OCI-LY3 (cell line): ENCODE measurements around the gene FYTTD1.

Experiments
- CTCF ChIP-seq: fragments of 200-600, 300-600 bp; sonication (generic); IDR thresholded peaks from 2 replicates; pipeline ENCODE4 v1.5.1; 2014; ENCODE audit warnings: antibody characterized with exemption, low read length, low read depth
- EZH2phosphoT487 ChIP-seq: fragments of 200-600 bp; shearing (Covaris generic); IDR thresholded peaks from 2 replicates; pipeline ENCODE4 v1.6.1; 2018; ENCODE audit warnings: antibody characterized with exemption, mixed run types, low read depth

DNA sequence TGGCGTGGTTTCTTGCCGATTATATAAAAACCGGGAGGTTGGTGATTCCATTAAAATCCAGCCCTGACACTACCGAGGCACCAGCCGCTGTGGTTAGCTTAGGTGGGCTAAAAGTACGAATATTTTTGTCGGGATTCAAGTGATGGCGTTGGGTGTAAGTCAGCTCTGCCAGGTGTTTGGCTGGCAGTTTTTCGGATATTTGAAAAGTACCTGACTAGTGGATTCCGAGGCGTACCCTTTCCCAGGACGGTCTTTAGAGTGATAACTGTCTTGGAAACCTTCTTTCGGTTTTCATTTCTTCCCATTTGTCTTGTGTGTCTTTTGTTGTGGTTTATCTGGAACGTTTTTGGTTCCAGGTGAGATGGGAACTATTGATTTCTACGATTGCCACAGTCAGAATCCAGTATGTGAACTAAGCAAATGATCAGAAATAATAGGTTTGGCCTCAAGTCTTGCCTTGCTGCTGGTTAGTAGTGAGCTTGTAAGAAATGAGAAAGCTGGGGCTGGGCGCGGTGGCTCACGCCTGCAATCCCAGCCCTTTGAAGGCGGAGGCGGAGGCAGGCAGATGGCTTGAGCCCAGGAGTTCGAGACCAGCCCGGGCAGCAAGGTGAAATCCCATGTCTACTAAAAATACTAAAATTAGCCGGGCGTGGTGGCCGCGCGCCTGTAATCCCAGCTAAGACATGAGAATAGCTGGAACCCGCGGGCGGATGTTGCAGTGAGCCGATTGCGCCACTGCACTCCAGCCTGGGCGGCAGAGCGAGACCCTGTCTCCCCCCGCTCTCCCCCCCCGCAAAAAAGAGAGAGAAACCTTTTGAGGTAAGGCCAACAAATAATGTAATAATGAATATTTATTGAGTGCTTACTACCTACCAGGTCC is 1.4 kb downstream of the FYTTD1 start:
- TF ChIP-seq CTCF (no peak), EZH2phosphoT487 (no peak)
